GM04504 (cell line): ENCODE data around the gene GALR2.
"Not testable (repeated sequence)": the region's sequence is repeated elsewhere in the genome, so short reads cannot be mapped to it uniquely, and the experiment has no call there.

Source experiments
- DNase-seq: peaks from one replicate; pipeline ENCODE4 v3.0.0-alpha.2; 2012; ENCODE audit warnings: low read depth

The GALR2 gene

DNA sequence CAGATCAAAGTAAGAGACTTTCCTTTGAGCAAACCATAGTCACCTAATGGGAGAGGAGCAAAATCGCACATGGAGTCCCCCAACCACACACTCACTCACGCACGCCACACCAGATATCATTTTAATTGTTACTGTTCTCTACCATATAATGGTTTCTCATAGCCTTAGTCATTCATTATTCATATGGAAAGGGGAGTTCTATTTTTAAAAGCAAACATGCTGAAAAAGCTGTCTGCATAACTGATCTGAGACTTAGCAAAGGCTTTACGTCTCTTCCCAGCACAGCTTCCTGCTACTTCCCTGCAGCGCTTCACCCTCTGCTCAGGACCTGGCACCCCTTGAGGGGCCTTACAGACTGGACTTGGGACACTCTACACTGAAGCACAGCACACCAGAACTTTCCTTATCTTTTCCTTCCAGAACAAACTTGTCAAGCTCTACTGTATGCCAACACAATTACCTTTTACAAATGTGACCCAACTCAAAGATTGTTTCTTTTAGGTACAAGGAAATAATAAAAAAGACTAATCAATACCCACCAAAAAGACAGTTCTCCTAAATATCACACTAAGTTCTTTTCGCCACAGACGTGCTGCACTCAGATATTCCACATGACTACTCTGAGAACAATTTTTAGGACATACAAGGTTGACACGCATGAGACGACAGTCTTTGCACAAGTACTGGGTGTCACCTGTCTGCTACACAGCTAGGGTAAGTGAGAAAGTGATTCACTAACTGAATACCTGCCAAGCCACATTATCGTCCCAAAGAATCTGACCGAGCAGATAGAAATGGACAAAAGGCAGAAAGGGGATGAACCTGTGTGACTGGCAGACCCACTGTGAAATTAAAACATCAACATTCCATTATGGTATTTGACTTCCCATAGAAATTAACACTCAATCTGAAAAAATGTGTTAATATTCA, 23.8 kb upstream of the GALR2 start:
- DNase-seq: no peak

- no peak for DNase-seq
Measured at GRCh38 chr17:76051561-76051960, 23.0 kb upstream of the GALR2 start.

GRCh38 chr17:76053246-76054111, 21.1 kb upstream of the GALR2 start:
- DNase-seq: no peak

GRCh38 chr17:76054112-76054476, 20.5 kb upstream of the GALR2 start:
- no peak for DNase-seq

DNA sequence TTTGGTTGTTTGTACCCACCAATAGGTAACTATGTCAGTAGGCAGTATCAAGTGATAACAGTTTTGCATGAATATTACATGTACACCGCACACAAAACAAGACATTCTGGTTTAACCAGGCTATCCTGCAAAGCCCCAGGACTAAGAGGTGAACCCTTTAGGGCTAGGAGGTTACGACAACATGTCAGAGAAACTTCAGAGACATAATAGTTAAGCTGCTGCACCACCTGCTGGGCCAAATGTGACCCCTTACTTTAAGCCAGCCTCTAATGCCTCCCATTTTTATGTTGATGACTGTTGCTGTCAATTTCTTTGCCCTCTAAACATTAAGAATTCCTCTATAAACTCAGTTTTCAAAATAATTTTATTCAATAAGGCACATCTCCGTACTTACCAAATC, 17.7 kb upstream of the GALR2 start:
- no peak for DNase-seq

DNA sequence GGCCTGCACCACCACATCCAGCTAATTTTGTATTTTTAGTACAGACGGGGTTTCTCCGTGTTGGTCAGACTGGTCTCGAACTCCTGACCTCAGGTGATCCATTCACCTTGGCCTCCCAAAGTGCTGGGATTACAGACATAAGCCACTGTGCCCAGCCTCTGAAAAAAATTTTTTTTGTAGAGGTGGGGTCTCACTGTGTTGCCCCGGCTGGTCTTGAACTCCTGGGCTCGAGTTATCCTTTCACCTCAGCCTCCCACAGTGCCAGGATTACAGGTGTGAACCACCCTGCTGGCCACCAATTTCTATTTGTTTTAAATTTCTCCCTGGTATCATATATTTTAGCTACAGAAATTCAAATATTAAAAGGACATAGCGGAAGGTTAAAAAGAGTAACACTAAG, 16.3 kb upstream of the GALR2 start:
- DNase-seq: not testable (repeated sequence)

DNA sequence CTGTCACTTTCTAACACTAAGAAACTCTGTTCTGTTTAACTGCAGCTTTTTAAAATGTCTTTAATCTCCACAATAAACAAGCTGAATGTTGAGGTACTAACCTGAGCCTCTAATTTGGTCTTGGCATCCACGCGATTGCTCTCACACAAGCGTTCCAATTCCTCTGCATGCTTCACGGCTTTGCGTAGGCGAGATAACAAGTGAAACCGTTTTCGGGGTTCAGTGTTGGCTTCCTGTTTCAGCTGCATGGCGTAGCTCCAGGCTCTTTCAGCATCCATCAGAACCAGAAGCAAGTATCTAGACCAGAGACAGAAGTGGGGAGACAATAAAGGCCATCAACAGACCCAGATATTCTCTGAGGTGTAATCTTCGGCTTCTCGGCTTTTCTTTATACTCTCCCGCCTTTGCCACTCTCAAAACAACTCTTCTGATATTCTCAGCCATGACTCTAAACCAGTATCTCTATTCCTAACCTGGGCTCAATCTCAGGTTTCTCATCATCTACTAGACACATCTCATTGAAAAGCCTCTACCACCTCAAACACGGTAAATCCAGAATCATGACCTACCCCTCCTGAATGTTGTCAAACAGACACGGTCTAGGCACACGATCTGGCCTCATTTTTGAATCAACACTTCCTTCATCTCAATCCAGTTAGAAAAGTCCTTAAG, 10.6 kb upstream of the GALR2 start:
- no peak for DNase-seq

DNA sequence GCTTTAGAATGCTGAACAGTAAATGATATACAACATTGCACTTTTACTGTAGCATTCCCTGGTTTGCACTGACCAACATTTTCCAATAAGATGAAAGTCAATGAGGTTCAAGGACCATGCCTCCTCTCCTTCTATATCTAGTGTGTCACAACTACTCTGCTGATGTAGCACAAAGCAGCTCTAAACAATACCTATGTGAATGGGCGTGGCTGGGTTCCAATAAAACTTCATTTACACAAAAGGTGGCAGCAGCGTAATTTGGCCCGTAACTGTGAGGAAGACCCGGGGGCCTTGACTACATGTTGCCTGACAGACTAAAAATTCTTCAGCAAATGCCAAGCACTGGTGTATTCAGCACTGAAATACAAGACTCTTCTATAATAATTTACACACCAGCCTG, 8.8 kb upstream of the GALR2 start:
- DNase-seq: no peak

DNA sequence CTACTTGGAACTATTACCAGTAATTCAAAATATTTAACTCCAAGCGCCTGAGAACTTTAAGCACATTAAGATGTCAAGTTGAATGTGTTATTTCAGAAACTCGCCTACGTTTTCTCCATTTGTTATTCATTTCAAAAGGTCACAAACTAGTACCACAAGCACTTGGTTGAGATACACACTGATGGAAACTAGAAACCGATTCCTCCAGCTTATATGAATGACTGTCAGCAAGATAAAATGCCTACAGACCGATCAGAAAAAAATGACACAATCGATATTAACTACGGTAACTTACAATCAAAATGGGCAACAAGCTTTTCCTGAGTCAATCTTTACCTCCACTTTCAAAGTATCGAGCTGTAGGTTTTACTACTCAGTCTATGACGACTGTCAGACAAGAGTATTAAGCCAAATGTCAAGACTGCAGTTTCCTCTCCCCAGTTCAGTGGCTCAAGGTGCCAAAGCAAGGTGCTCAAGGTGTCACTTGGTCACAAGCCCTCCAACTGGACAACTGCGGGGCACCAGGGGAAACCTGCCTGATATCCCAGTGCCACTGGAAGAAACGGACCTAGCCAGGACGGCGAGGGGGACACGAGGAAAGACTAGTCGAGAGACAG, 2.9 kb upstream of the GALR2 start:
- no peak for DNase-seq

- DNase-seq: peak; percentile 79
Measured at GRCh38 chr17:76072148-76072858, 2.3 kb upstream of the GALR2 start, which contains the start of gene SRP68. TSS of gene SRP68 (minus strand) at chr17:76072517. CDS start at chr17:76072491, 26 bp downstream.

DNA sequence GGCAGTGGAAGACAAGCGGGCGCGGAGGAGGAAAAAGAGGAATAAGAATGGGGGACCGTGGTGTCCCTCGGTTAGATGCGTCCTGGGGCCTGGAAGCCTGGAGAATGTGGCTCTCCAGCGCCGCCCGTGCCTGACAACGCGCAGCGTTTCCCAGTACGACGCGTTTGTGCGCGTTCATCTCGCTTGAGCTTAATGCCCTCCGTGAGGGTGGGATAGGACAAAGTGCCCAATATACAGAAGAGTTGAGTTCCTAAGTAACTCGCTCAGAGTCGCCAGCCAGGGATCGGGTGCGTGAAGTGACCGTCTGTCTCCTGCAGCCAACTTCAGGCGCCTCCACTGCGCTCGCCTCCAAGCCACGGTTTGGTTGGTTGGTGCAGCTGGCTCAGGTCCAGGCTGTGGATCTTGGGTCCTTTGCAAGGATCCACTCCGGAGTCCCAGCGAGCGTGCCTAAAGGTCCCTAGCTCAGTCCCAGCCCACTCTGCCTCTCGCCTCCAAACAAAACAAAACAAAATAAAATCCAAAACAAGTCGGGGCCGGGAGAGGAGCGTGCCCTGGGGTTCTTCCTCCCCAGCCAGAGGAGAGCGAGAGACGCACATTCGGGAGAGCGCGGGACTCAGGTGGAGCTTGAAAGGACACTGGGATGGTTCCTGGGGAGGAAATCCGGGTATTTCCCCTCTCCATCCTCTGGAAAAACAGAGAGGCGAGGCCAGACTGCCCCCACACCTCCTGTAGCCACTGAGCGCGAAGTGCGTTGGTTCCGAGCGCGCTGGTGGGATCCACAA, 974 bp downstream of the GALR2 start:
- no peak for DNase-seq

DNA sequence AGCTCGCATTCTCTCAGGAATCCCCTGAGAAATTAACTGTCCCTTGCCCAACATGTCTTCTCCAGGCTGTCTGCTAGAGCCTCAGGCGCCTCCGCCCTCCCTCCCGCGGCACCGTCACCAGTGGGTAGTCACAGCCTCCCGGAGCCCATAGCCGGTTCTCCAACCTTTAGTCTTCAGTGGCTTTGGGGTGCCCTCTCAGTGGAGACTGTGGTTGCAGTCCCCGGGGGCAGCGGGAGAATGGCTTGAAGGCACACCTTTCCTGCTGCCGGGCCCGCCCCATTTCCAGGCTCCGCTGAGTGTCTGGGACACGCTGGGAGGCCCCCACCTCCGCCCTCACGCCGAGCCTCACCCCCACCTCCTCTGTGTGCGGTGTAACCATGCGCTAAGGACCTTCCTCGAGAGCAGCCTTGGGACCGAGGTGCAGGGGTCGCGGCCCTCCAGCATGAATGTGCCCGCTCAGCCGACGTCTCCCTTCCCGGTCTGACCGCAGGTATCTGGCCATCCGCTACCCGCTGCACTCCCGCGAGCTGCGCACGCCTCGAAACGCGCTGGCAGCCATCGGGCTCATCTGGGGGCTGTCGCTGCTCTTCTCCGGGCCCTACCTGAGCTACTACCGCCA, 1.7 kb downstream of the GALR2 start:
- DNase-seq: no peak

GRCh38 chr17:76076765-76077583, 2.4 kb downstream of the GALR2 start:
- DNase-seq: no peak

- no peak for DNase-seq
Measured at GRCh38 chr17:76077584-76078110, 3.1 kb downstream of the GALR2 start.

DNA sequence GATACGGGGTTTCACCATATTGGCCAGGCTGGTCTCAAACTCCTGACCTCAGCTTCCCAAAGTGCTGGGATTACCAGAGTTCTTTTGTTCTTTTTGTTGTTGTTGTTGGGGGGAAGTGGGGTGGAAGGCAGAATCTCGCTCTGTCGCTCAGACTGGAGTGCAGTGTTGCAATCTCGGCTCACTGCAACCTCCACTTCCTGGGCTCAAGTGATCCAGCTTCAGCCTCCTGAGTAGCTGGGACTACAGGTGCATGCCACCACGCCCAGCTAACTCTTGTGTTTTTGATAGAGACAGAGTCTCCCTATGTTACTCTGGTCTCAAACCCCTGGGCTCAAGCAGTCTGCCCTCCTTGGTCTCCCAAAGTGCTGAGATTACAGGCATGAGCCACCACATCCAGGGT, 3.8 kb downstream of the GALR2 start:
- not testable (repeated sequence) for DNase-seq

GRCh38 chr17:76078860-76079534, 4.4 kb downstream of the GALR2 start, which contains the start of gene ZACN:
TSS of gene ZACN (plus strand) at chr17:76079182. CDS start at chr17:76079265, 83 bp downstream.
- no peak for DNase-seq

DNA sequence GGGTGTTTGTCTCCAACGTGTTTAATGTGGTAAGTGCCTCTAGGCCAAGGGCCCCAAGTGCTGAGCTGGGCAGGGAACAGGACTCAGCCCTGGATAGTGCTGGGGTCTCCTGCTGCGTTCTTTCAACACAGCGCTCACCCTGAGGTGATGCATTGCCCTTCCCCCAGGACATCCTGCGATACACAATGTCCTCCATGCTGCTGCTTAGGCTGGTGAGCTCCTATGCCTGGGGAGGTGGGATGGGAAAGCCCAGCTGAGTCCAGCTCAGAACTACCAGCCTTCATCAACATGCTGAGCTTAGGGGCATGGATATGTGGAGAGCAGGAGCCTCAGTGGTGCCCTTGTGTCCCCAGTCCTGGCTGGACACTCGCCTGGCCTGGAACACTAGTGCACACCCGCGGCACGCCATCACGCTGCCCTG, 5.0 kb downstream of the GALR2 start:
- DNase-seq: no peak
